ENCODE measurements around the gene ZNF442. TPM values are rescaled to one million over a fixed set of nuclear protein-coding genes. Genes with fewer than 3 reads are reported as not detected.

The ZNF442 gene
- total and polyA plus RNA-seq, 10 of the 15 experiments (the other 5 are each of a cell fraction or from before 2014, with no cell fraction given), result 0.05 to 0.64 (median 0.23) TPM; not detected in 1

- TF ChIP-seq POU2F2 (IDR thresholded peaks at IDR 0.05; ENCODE audit: borderline replicate concordance, low read depth, low read length) (no peak), RFX5 (IDR thresholded peaks at IDR 0.05; ENCODE audit: low read depth, low read length) (0 out of 2 replicates have a peak, but pooled peaks have one; percentile 9), SPI1 (IDR thresholded peaks at IDR 0.05; ENCODE audit: borderline replicate concordance, insufficient read depth, low read depth, low read length) (peak; percentile 39; the same call in 1 of the 2 replicates), EGR1 (IDR thresholded peaks at IDR 0.05; ENCODE audit: borderline replicate concordance in 1 of 2, low read depth in 2 of 2, low read length in 2 of 2) (peak; percentile 17 to 38; a peak in 1 of 3 replicates), EP300 (IDR thresholded peaks at IDR 0.05; ENCODE audit: borderline replicate concordance in 1 of 2, control insufficient read depth in 1 of 2, low read depth in 2 of 2, low read length in 2 of 2) (no peak), RELB (IDR thresholded peaks at IDR 0.05; ENCODE audit: low read depth) (peak; percentile 75), FOXM1 (IDR thresholded peaks at IDR 0.05; ENCODE audit: low read depth, low read length) (no peak), NBN (IDR thresholded peaks at IDR 0.05) (no peak), TAF1 (IDR thresholded peaks at IDR 0.05; ENCODE audit: borderline replicate concordance, low read depth, low read length) (0 out of 2 replicates have a peak, but pooled peaks have one; percentile 29), CUX1 (IDR thresholded peaks at IDR 0.05; ENCODE audit: insufficient replicate concordance, low read depth, low read length) (no peak), REST (IDR thresholded peaks at IDR 0.05; ENCODE audit: low read depth, low read length) (no peak), RELA (IDR thresholded peaks at IDR 0.05; ENCODE audit: borderline replicate concordance, partially characterized antibody) (peak; percentile 6)
Measured at GRCh38 chr19:12400633-12401502, 35.4 kb upstream of the ZNF442 start, which contains the start of gene ZNF799 (continued).

Measured in GM12878 (cell line).